IMR-90 (cell line): Measurements from ENCODE around the gene KCNIP3. TPM values are rescaled to one million over a fixed set of nuclear protein-coding genes. Genes with fewer than 3 reads are reported as not detected.
A peak's percentile ranks its signal among the peaks of the same experiment; 100 is the strongest.

Experiments used
- ATAC-seq: fragments of 200-7000 bp; cut with Tn5 transposase; 2 replicates; pipeline ENCODE4 v1.9.1; 2020; ENCODE audit warnings: low read depth, mild to moderate bottlenecking, moderate library complexity
- BruUV-seq: library from RNA; stranded (reverse); fragments of 400-500 nt; replicated peaks from 2 replicates; lab custom pipeline; 2021; lab: Mats Ljungman, UMichigan
- CTCF ChIA-PET: fragments of 300-600 bp; formaldehyde crosslinking; extraction: SDS; loops from one replicate; lab custom pipeline; 2021; ENCODE audit warnings: antibody characterized with exemption; lab: Yijun Ruan, JAX
- POLR2A ChIA-PET: fragments of 300-600 bp; sonication (Branson Sonifier 250); formaldehyde crosslinking; loops from one replicate; lab custom pipeline; 2022; ENCODE audit warnings: antibody characterized with exemption; ENCODE audit not compliant: unreplicated experiment; lab: Charles Lee
- DNase-seq: peaks from one replicate; pipeline ENCODE4 v3.0.0; 2013
- H2AFZ ChIP-seq: replicated peaks from 2 replicates; pipeline ENCODE3; 2013; ENCODE audit warnings: low read length, mild to moderate bottlenecking; ENCODE audit not compliant: poor library complexity
- H2AK5ac ChIP-seq: 2 replicates; pipeline ENCODE4 v1.6.1; 2013; ENCODE audit warnings: low read depth, low read length, inconsistent platforms
- H2AK9ac ChIP-seq: replicated peaks from 2 replicates; pipeline ENCODE3; 2013; ENCODE audit warnings: mild to moderate bottlenecking, low read depth, low read length, moderate library complexity; ENCODE audit not compliant: poor library complexity
- H2BK120ac ChIP-seq: 2 replicates; pipeline ENCODE4 v1.6.1; 2013; ENCODE audit warnings: low read depth, low read length, inconsistent platforms
- H2BK15ac ChIP-seq: 3 replicates; pipeline ENCODE4 v1.6.1; 2013; ENCODE audit warnings: low read depth, low read length, inconsistent platforms
- H2BK20ac ChIP-seq: 2 replicates; pipeline ENCODE4 v1.6.1; 2013; ENCODE audit warnings: low read depth, mild to moderate bottlenecking, inconsistent platforms, low read length, moderate library complexity
- H2BK5ac ChIP-seq: 2 replicates; pipeline ENCODE4 v1.6.1; 2013; ENCODE audit warnings: mild to moderate bottlenecking, low read depth, low read length, inconsistent platforms; ENCODE audit not compliant: poor library complexity, severe bottlenecking
- H3K14ac ChIP-seq: replicated peaks from 2 replicates; pipeline ENCODE4 v1.6.1; 2013; ENCODE audit warnings: low read depth, low read length, inconsistent platforms
- H3K18ac ChIP-seq: 2 replicates; pipeline ENCODE4 v1.6.1; 2013; ENCODE audit warnings: low read depth, low read length, control low read depth
- H3K23ac ChIP-seq: 2 replicates; pipeline ENCODE4 v1.6.1; 2013; ENCODE audit warnings: low read depth, low read length, inconsistent platforms
- H3K27ac ChIP-seq: 2 replicates; pipeline ENCODE4 v1.5.1; 2013; ENCODE audit warnings: mild to moderate bottlenecking, control low read depth, low read length; ENCODE audit not compliant: insufficient read depth
- H3K27me3 ChIP-seq: 2 replicates; pipeline ENCODE4 v1.6.1; 2013; ENCODE audit warnings: low read length; ENCODE audit not compliant: control insufficient read depth, insufficient read depth
- H3K36me3 ChIP-seq: 2 replicates; pipeline ENCODE4 v1.6.1; 2013; ENCODE audit warnings: low read length, mixed read lengths; ENCODE audit not compliant: control insufficient read depth, insufficient read depth
- H3K4ac ChIP-seq: 2 replicates; pipeline ENCODE4 v1.6.1; 2013; ENCODE audit warnings: low read depth, low read length, inconsistent platforms
- H3K4me1 ChIP-seq: 2 replicates; pipeline ENCODE4 v1.6.1; 2013; ENCODE audit warnings: low read length, mixed read lengths; ENCODE audit not compliant: control insufficient read depth, insufficient read depth
- H3K4me2 ChIP-seq: 2 replicates; pipeline ENCODE4 v1.6.1; 2013; ENCODE audit warnings: low read depth, mild to moderate bottlenecking, control low read depth, low read length, moderate library complexity
- H3K4me3 ChIP-seq: 2 replicates; pipeline ENCODE4 v1.5.1; 2013; ENCODE audit warnings: low read depth, mild to moderate bottlenecking, control low read depth, low read length, moderate library complexity; ENCODE audit not compliant: insufficient read depth
- H3K56ac ChIP-seq: 2 replicates; pipeline ENCODE4 v1.6.1; 2013; ENCODE audit warnings: low read length, inconsistent platforms; ENCODE audit not compliant: insufficient read depth; ENCODE audit errors: extremely low read depth
- H3K79me1 ChIP-seq, 2 experiments: 2 replicates each; pipeline ENCODE4 v1.6.1; 2013; ENCODE audit warnings: low read length in 2 of 2, inconsistent platforms in 1 of 2, low read depth in 1 of 2
- H3K9ac ChIP-seq: 2 replicates; pipeline ENCODE4 v1.6.1; 2013; ENCODE audit warnings: low read depth, low read length, control low read depth
- H3K9me1 ChIP-seq: 2 replicates; pipeline ENCODE4 v1.6.1; 2013; ENCODE audit warnings: low read length, inconsistent platforms; ENCODE audit not compliant: insufficient read depth
- H3K9me3 ChIP-seq: 2 replicates; pipeline ENCODE4 v1.6.1; 2013; ENCODE audit warnings: low read length; ENCODE audit not compliant: control insufficient read depth, insufficient read depth
- H4K20me1 ChIP-seq: 2 replicates; pipeline ENCODE4 v1.6.1; 2013; ENCODE audit warnings: low read length, inconsistent platforms; ENCODE audit not compliant: insufficient read depth
- H4K5ac ChIP-seq: 2 replicates; pipeline ENCODE4 v1.6.1; 2013; ENCODE audit warnings: mild to moderate bottlenecking, low read depth, low read length, control low read depth
- H4K8ac ChIP-seq, 2 experiments: 2 replicates each; pipeline ENCODE4 v1.6.1; 2013; ENCODE audit warnings: low read depth in 2 of 2, low read length in 2 of 2, control low read depth in 1 of 2, inconsistent platforms in 1 of 2
- H4K91ac ChIP-seq: 2 replicates; pipeline ENCODE4 v1.6.1; 2013; ENCODE audit warnings: low read depth, low read length, inconsistent platforms; ENCODE audit not compliant: insufficient read depth
- CTCF ChIP-seq: conservative IDR thresholded peaks from 2 replicates; pipeline ENCODE4 v1.5.1; 2012; ENCODE audit warnings: mild to moderate bottlenecking, low read depth, low read length, improper control_type of control experiment
- RAD21 ChIP-seq: IDR thresholded peaks from 2 replicates; pipeline ENCODE4 v1.6.1; 2012; ENCODE audit warnings: low read length, improper control_type of control experiment
- RCOR1 ChIP-seq: IDR thresholded peaks from 2 replicates; pipeline ENCODE4 v1.6.1; 2012; ENCODE audit warnings: mild to moderate bottlenecking, low read length, improper control_type of control experiment; ENCODE audit not compliant: insufficient replicate concordance
- SMC3 ChIP-seq: fragments of 150-350 bp; IDR thresholded peaks from 2 replicates; pipeline ENCODE4 v1.6.1; 2016; ENCODE audit warnings: low read depth, mild to moderate bottlenecking, antibody characterized with exemption, low read length, moderate library complexity
- WGBS, 2 experiments: methylation state at CpG; one replicate each; pipeline versions ENCODE4 v1.1.5 to v1.1.7; 2013; ENCODE audit warnings: missing lambda C conversion rate in 2 of 2; ENCODE audit not compliant: insufficient read length in 1 of 2; ENCODE audit errors: extremely low coverage in 2 of 2; 5-methylcytosine and 5-hydroxymethylcytosine counted together
- dilution Hi-C: fragments of 300-500 bp; cut with HindIII; formaldehyde crosslinking; loops from one replicate; pipeline ENCODE4 v1.14.3; 2018; ENCODE audit warnings: low sequenced_read_pairs; ENCODE audit not compliant: unreplicated experiment
- in situ Hi-C: fragments of 300-500 bp; cut with MboI; formaldehyde crosslinking; loops from 3 replicates; pipeline ENCODE4 v1.14.3; 2019; ENCODE audit warnings: low sequenced_read_pairs, inconsistent platforms, mixed read lengths
- intact Hi-C: fragments of 100-400 bp; cut with micrococcal nuclease; formaldehyde crosslinking; loops from 2 replicates; pipeline ENCODE4 v1.10.0; 2022
- polyA plus RNA-seq, 3 experiments: library from polyadenylated mRNA; depleted of rRNA; stranded (reverse); fragments of >200 nt; gene quantifications; 2 replicates each; pipeline ENCODE4 v1.2.3, GENCODE V29; 2012; ENCODE audit warnings: low replicate concordance in 1 of 3
- total RNA-seq: library from RNA; depleted of rRNA; stranded (reverse); fragments of >200 nt; gene quantifications from 2 replicates; pipeline ENCODE4 v1.2.3, GENCODE V29; 2012

The KCNIP3 gene
- total and polyA plus RNA-seq, 2 of the 4 experiments (the other 2 are of a cell fraction) = 0.72 to 1.4 TPM

GRCh38 chr2:95389245-95390119 is 92.3 kb downstream of the KCNIP3 start:
- CTCF ChIA-PET = interaction anchor here (0.6 to 1.3 kb wide), 11 partner anchors 9 to 377 kb away, joined by 3 to 9 read pairs (median 4); partner anchors contain the start of gene FAHD2A
- Histone ChIP-seq H4K91ac (no peak overlapping the region), H2BK15ac (no peak overlapping the region), H4K8ac (no peak overlapping the region), H3K27me3 (peaks cover 2% of the 10 kb centered on the region; the same call in 1 of the 2 replicates), H4K20me1 (no peaks in the 10 kb centered on the region), H2BK120ac (no peak overlapping the region), H2AFZ (peak overlapping the region; percentile 95), H3K56ac (no peak overlapping the region), H2BK20ac (no peak overlapping the region), H3K36me3 (no peaks in the 10 kb centered on the region), H3K4ac (no peak overlapping the region), H3K9me3 (no peaks in the 10 kb centered on the region), H3K9ac (no peak overlapping the region), H2BK5ac (no peak overlapping the region), H3K27ac (no peak overlapping the region), H2AK5ac (no peak overlapping the region), H2AK9ac (peak overlapping the region; percentile 79), H3K79me1 (no peaks in the 10 kb centered on the region), H3K18ac (no peak overlapping the region), H3K4me3 (no peak overlapping the region), H3K9me1 (no peaks in the 10 kb centered on the region), H4K5ac (no peak overlapping the region), H3K14ac (no peak overlapping the region), H3K23ac (no peak overlapping the region), H3K4me2 (no peak overlapping the region), H3K4me1 (no peaks in the 10 kb centered on the region)
- TF ChIP-seq CTCF (peak; percentile 91), SMC3 (peak; percentile 77), RCOR1 (no peak), RAD21 (peak; percentile 83)
- DNase-seq = peak; percentile 49
- POLR2A ChIA-PET = no interaction called here
- no TSS peak for BruUV-seq
- ATAC-seq = peak; percentile 97
- dilution Hi-C loops = no loop called here
- 76% methylated on average over 6 of the region's 46 CpGs; no CpG with 5 or more reads in 1 of the 2 experiments for WGBS, 2 experiments
- in situ Hi-C loops = no loop called here
- intact Hi-C loops = loop anchor here (1.0 kb wide), 1 partner anchor 338 kb away; no protein-coding TSS in a partner anchor
